HG02938 (cell line): ENCODE measurements around the gene CTNNA3.
"Not testable (repeated sequence)": the region's sequence is repeated elsewhere in the genome, so short reads cannot be mapped to it uniquely, and the experiment has no call there.

Source experiments
- ATAC-seq: cut with Tn5 transposase; IDR thresholded peaks from one replicate; pipeline ENCODE4 v1.9.1; 2021; ENCODE audit warnings: mild to moderate bottlenecking, moderate library complexity; ENCODE audit not compliant: unreplicated experiment

CTNNA3 gene

GRCh38 chr10:66472156-66472555 is 1223.8 kb downstream of the CTNNA3 start:
- ATAC-seq: no peak

GRCh38 chr10:66467042-66467441 is 1229.0 kb downstream of the CTNNA3 start:
- no peak for ATAC-seq

DNA sequence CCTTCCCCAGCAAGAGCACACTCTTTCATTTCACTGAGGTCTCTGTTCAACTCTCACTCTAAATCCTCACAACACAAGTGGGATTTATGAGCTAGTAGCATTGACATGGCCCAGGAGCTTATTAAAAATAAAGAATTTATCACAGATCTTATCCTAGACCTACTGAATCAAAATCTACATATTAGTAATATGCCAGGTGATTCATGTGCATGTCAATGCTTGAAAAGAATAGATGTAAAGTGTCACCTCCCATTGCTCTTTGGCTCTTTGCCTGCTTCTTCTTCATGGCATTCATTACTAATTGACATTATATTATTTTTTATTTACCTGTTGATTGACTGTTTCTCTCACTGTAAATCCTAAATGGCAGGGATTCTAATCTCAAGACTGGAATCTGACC is 1229.4 kb downstream of the CTNNA3 start:
- no peak for ATAC-seq

- no peak for ATAC-seq
These were observed 1232.4 kb downstream of the CTNNA3 start for GRCh38 chr10:66463611-66464010.

DNA sequence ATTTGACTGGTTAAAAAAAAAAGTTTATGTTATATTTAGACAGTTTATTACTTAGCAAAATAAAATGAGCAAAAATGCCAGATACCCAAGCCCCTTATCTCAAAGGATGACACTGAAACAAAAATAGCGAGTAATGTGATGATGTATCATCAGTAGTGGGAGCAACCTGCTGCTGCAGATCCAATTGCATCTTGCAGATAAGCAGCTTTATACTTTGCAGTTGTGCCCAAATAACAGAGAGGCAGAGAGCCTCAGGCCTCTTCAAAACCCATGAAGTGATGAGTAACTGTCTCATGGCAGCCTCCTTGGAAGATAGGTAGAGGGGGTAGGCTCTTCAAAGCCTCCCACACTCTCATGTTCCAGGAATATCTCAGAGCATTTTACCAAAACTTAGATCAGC is 1238.4 kb downstream of the CTNNA3 start:
- ATAC-seq: no peak

GRCh38 chr10:66455304-66455703 is 1240.7 kb downstream of the CTNNA3 start:
- no peak for ATAC-seq

GRCh38 chr10:66440568-66440967 is 1255.4 kb downstream of the CTNNA3 start:
- ATAC-seq: no peak

DNA sequence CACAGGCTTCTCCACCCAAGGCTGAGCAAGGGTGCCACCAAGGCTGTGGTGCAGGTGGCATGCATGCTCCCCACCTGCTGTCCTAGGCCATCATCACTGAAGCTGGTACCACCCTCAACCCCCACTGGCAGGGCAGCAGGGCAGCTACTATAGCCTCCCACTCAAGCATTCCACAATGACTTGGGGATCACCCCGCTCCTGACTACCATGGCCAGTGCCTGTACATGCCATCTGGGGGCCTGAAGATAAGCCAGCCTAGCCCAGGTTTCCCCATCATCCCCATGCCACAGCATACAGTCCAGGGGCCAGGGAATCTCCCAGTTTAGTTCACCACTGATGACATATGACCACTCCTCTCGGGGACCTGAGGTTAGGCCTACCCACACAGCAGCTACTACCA is 1281.1 kb downstream of the CTNNA3 start:
- no peak for ATAC-seq

- no peak for ATAC-seq
These were observed 1290.4 kb downstream of the CTNNA3 start for GRCh38 chr10:66405566-66405965.

DNA sequence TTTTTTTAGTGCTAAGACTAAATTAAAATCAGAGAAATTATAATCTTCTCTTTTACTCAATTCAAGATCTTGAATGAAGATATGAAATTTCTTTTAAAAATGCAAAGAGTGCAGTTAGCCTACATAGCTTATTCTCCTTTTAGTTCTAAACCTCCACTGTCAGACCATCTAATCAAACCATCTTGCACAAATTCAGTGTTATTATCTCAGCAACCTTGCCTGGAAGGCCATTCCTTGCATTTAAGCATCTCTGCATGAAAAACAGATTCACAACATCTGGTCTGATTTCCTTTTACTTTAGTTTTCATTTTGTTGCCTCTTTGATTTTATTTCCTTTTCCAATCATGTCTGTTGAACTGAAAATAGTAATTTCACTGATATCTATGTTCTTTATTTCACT is 1297.3 kb downstream of the CTNNA3 start:
- ATAC-seq: no peak

DNA sequence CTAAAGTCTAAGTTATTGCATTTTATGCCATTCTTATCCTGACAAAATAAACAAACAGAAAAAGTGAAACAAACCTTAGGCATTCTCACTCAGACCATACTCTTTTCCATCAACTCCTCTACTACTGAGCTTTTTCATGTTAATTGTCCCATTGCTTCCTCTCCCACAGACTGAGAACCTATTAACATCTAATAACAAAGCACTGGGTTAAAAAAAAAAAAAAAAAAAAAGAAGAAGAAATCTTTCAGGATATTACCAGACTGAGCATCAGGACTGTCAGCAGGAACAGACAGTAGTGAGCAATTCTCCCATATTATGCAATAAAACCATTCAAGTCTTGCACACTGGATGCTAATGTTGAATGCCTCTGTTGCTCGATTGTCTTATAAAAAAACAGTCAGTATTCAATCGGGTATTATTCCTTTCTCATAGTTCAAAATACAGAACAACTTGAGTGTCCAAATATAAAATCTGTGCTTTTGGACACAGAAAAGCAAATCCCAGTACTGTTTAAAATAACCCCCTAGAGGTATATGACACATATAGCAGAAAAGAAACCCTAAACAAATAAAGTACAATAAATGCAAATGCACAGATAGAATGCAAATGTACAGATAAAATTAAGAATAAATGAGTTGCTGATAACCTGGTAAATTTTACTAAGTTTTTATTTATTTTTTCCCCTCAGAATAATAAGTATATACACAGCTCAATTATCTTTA is 1301.5 kb downstream of the CTNNA3 start:
- no peak for ATAC-seq

DNA sequence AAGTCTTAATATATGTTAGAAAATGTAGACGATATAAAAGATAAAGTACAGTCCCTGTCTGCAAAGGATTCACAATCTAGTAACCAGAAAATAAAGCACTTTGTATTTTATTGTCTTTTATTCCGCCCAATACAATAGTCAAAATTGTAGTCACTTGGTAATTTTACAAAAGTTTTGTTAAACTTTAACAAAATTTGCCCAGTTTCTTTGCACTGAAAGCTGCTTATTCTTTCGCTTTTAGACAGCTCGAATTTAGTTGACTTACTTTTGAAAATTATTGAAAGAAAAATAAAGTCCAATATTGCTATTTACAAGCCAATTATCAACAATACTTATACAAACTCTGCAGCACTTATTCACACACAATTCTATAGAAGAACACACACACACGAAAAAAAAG is 1305.1 kb downstream of the CTNNA3 start:
- ATAC-seq: no peak

DNA sequence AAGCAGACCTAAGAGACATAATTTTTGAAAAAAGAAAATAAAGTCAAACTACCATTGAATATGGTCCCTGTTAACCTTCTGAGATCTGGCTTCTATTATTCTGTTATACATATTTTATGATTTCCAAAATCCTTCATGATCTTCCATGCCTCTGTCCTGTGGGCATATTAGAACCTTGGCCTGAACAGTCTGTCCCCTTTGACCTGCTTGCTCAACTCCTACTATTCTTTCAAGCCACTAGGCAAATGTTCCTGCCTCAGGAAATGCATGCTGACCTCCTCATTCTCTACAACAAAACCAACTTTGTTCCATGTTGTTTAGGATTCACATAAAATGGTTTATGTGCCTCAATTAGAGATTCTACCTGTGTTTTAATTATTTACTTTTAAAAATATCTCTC is 1315.0 kb downstream of the CTNNA3 start:
- ATAC-seq: no peak

GRCh38 chr10:66378117-66378876 is 1317.7 kb downstream of the CTNNA3 start:
- no peak for ATAC-seq

DNA sequence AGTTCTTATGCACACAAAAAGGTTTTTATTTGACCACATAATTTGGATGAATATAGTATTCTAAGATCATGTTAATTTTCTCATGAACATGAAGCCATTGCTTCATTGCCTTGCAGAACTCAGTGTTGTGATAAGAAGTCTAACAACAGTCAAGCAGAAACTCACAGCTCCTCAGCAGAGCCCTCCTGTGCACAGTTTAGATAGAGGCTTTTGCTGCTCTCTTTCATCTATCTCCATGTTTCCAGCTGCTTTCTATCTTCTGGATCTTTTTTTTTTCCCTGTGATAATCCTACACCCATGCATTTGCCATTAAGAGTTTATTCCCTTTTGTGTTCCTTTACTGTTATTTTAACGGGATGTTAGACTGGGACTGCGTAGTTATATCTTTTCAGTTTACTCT is 1327.8 kb downstream of the CTNNA3 start:
- no peak for ATAC-seq

DNA sequence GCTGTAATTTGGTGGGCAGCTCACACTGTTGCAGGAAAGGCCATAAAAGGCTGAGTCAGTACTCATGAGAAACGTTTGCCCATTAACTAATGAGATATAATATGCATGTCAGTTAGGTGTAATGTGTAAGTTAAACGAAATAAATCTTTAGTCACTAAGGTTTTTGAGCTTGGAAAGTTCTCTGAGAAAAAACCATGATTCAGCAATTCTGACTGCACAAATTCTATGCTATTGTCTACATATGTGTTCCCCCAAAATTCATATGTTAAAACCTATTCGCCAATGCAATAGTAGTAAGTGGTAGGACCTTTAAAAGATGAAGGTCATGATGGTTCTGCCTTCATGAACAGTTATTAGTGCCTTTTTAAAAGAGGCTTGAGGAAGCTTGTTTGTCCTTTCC is 1329.8 kb downstream of the CTNNA3 start:
- ATAC-seq: no peak

DNA sequence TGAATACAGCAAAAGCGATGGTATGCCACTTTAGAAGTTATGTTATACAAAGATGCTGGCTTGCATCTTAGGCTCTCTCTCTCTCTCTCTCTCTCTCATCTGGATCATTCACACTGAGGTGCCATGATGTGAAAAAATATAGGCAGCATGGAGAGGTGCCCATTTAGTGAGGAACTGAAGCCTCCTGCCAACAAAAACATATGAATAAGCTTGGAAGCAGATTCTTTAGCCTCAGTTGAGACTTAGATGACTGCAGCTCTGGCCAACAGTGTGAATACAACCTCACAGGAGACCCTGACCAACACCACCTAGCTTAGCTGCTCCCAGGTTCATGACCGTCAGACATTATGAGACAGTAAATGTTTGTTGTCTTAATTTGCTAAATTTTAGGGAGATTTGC is 1330.3 kb downstream of the CTNNA3 start:
- no peak for ATAC-seq

DNA sequence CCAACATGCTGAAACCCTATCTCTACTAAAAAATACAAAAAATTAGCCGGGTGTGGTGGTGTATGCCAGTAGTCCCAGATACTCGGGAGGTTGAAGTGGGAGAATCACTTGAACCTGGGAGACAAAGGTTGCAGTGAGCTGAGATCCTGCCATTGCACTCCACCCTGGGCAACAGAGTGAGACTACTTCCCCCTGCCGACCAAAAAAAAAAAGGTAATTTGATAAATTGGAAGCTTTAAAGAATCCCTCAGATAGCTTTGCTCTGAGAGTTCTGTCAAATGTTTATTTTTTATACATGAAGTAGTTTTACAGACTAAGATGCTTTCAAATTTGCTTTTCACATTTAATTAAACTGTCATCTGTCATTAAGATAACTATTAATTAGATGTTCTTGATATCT is 1333.5 kb downstream of the CTNNA3 start:
- ATAC-seq: no peak

DNA sequence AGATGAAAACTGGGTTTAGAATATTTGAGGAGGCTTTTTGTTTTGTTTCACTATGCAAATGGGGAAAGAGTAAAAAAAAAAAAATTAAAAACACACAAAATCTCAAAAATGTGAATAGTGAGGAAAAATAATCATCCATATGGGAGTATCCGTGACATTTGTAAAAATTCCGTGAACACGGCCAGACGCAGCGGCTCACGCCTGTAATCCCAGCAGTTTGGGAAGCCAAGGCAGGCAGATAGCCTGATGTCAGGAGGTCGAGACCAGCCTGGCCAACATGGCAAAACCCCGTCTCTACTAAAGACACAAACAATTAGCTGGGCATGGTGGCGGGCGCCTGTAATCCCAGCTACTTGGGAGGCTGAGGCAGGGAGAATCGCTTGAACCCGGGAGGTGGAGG is 1342.2 kb downstream of the CTNNA3 start:
- ATAC-seq: not testable (repeated sequence)

DNA sequence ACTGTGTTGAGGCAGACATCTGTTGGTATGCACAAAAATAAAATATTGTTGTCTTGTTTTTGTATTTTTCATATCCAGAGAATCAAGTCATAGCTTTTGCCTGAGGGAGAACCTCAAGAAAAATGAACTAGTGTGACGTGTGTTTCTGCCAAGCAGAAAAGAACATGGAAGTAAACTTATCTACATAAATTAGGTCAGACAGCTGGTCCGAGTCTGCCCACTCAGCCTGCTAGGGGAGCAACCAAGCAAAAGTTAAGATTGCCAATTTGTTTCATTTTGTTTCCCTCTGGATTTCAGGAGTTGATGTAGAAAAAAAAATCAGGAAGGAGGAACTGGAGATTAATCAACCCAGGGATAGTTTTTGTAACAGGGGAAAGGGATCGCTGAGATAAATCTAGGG is 1342.6 kb downstream of the CTNNA3 start:
- no peak for ATAC-seq

DNA sequence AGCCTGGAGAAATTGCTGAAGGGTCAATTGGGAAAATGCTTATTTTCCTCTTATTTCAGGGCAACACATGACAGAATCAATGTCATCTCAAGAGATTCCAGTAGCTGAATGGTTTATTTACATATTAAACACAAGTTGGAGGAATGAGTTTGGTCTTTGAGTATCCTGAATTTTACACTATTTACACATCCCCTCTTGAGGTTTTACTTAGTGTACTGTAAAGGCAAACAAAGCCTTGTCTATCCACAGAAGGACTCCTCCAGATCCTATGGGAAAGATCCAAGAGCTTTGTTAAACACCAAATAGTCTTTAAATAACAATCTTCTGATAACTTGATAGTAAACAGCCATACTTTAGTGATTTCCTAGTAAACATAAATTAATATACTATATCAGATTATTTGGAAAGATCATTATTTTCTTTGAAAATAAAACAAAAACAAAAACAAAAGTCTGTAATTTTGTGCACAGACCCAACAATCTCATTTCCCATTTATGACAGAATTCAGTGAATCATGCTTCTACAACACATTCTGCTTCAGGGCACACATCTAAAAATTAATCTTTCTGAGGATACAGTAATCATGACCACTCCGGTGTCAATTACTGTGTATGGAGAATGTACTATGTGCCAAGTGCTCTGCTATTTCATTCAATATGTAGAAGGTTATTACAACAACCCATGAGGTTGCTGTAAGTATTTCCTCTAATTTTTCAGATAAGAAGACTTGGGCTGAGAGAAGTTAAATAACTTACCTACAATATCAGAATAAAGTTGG is 1345.2 kb downstream of the CTNNA3 start:
- ATAC-seq: no peak

DNA sequence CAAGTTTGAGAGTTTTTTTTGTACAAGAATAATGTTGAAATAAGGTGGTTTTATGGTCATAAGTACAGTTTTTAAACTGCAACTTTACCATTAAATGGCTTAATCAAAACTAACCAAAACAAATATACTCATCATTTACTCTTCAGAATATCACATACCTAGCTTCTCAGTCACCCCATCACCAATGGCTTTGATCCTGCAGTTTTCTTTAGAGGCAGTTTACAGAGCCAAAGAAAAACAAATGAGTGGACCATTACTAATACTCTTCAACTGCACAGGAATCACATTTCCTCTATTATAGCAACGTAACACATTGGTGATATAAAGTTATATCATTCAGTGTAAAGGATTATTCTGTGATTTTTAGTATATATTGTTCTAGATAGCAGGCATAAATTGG is 1346.3 kb downstream of the CTNNA3 start:
- ATAC-seq: no peak
